ENCODE measurements around the gene THOP1.
A peak's percentile ranks its signal among the peaks of the same experiment; 100 is the strongest.

Gene THOP1

DNA sequence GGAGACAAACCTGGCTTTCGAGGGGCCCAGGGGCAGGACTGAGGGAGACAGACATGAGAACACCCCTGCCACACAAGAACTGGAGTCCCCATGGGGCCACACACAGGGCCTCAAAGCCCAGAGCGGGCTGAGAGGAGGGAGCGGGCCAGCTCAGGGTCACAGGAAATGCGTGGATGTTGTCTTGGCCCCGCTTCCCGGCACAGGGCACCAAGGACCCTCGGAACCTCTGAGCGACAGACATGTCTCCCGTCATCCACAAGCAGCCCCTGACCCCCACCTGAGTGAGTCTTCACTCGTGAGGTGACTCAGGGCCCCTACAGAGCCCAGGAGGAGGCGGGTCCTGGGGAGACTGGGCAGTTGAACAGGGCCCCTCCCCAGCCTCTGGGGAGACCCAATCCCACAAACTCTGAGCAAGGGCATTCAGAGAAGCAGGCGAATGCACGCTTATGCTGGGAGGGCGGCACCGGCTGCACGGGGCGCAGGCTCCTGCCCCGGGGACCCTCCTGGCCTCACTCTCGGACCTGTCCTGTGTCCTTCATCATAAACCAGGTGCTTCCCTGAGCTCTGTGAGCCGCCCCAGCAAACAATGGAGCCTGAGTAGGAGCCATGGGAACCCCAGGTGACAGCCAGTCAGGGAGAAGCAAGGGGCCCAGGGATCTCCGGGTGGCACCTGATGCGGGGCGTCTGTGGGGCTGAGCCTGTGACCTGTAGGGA lies 22.4 kb upstream of the THOP1 start:
- DNase-seq (ENCODE audit: low spot score), result no peak

GRCh38 chr19:2763687-2764086 lies 21.6 kb upstream of the THOP1 start:
- no peak for DNase-seq (ENCODE audit: low spot score)

GRCh38 chr19:2764945-2765344 lies 20.4 kb upstream of the THOP1 start:
- no peak for DNase-seq (ENCODE audit: low spot score)

DNA sequence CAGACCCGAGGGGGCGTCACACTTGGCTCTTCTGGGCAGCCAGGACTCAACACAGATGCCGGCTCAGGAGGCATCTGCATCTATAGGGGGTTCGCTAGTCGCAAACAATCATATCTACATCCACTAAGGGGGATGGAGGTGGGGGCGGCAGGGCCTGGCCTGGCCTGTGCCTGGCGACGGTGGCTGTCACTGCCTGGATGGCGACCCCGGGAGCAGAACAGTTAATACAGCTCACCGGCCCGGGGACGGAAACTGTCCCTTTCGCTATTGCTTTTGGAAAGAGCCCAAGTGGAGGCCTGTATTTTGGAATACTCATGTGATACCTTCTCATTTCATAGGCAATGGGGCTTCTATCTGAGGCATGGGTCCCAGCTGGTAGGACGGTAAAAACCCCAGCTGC lies 19.9 kb upstream of the THOP1 start:
- DNase-seq (ENCODE audit: low spot score), result no peak

DNA sequence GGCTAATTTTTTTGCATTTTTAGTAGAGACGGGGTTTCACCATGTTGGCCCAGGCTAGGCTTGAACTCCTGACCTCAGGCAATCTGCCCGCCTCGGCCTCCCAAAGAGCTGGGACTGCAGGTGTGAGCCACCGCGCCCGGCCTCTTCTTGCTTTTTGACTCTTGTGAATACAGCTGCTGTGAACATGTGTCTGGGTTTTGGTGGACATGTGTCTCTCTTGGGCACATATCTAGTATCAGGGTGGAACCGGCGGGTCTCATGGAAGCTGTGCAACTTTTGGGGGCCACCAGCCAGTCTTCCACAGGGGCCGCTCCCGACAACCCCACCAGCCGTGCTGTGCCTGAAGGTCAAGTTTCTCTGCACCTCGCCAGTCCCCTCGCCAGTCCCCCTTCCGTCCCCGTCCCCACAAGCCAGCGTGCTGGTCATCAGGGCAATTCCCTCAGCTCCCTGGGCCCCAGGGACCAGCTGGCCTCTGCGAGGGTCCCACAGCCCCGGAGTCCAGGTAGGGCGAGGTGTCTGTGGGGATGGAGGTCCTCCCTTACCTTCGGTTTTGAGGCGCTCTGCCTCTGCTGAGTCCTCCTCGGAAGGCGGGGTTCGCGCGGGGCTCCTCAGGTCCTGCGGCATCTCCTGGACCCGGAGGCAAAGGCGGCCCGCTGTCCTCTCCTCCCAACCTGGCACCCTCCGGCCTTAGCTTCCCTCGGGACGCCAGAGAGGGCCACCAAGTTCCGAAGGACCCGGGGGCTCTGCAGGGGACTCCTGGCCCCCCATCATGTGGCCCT lies 18.5 kb upstream of the THOP1 start:
- DNase-seq (ENCODE audit: low spot score), result no peak

DNA sequence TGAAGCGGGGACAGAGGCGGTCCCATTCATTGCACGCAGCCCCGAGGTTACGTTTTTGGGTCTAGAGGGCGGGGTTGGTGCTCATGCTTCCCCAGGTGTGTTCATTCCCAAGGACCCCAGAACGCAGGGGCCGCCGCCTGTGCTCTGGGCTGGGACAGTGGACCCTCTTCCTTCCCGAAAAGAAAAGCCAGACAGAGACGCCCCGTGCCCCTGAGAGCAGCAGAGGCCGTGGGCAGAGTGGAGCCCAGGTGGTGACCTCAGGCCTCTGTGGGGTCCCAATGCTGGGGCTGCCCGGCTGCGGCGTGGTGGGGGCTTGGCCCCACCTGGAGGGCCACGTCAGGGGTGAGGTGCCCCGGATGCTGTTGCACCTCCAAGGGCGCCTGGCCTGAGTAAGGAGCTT lies 17.6 kb upstream of the THOP1 start:
- no peak for DNase-seq (ENCODE audit: low spot score)

DNA sequence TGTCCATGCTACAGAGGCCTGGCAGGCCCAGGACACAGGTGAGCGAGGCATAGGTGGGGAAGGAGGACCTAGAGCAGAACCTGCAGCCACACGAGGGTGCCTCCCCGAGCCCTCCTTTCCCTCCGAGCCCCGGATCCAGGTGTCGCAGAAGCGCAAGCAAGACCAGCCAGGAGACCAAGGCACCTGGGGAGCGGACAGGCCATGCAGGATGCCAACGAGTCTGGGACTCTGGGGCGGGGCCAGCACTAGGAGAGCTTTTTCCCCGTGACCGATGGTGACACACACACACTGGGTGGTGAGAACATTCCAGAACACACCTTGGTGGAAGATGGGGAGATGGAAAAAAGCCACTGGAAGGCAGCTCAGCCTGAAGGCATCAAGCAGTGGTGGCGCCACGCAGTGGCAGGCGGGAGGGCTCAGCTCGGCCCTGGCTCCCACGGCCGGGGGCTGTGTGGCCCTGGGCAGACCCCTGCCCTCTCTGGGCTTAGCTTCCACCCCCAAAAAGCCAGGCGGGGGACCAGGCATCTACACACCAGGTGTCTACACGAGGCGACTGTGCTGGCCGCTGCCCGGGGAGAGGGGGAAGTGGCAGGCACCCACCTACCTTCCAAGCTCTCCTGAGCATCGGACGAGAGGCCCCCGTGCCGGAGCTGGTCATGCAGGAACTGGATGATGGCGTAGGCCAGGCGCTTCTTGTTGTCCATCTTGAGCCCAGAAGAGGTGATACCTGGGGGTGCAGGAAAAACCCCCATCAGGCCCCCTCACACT lies 16.8 kb upstream of the THOP1 start:
- no peak for DNase-seq (ENCODE audit: low spot score)

DNA sequence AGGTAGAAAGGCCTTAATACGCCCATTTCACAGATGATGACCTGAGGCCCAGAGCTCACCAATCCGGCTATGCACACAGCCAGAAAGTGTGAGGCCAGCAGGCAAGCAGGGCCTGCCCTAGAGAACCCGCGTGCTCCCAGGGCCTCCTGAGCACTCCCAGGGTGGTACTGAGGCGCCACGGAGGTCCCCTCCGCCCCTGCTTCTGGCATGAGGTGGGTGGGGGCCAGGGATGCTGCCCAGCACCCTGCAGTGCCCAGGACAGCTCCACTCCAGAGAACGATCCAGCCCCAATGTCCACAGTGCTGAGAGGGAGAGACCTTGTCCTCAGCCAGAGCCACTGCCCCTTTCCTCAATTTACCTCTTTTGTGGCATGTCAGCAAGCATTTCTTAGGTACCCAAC lies 16.1 kb upstream of the THOP1 start:
- DNase-seq (ENCODE audit: low spot score), result no peak

DNA sequence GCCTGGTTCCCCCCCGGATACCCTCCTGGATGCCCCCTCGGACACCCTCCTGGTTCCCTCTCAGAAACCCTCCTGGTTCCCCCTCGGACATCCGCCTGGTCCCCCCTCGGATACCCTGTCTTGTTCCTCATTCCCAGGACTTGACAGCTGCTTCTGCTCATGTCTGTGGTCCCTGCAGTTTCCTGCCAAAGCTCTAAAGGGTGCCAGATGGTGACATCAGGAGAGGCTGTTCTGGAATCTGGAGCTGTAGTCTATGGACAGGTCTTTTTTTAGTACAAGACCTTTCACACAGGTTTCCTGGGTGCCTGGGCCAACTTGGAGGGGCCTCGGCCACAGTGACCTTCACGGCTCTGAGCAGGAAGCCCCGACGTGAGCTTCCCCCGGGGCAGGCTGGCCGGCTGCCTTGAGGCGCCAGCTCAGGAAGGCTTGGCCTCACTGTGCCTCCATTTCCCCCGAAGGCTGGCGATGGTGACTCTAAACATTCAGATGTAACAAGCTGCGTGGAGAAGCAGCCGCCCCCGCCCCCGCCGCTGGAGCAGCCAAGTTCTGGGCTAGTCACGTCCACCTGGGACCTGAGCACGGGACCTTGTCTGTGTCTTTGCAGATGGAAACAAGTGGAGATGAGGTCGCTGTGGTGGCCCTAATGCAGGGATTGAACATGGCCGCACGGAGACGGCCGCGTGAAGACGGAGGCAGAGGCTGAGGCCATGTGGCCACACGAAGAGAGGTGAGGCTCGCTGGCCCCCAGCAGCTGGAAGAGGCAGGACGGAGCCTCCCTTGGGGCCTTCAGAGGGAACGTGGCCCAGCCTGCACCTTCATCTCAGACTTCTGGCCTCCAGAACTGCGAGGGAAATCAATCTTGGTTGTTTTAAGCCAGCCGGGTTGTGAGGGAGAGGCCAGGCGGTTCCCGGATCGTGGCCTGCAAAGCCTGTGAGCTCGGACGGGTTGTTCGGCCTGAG lies 15.0 kb upstream of the THOP1 start:
- DNase-seq (ENCODE audit: low spot score), result peak; percentile 51

DNA sequence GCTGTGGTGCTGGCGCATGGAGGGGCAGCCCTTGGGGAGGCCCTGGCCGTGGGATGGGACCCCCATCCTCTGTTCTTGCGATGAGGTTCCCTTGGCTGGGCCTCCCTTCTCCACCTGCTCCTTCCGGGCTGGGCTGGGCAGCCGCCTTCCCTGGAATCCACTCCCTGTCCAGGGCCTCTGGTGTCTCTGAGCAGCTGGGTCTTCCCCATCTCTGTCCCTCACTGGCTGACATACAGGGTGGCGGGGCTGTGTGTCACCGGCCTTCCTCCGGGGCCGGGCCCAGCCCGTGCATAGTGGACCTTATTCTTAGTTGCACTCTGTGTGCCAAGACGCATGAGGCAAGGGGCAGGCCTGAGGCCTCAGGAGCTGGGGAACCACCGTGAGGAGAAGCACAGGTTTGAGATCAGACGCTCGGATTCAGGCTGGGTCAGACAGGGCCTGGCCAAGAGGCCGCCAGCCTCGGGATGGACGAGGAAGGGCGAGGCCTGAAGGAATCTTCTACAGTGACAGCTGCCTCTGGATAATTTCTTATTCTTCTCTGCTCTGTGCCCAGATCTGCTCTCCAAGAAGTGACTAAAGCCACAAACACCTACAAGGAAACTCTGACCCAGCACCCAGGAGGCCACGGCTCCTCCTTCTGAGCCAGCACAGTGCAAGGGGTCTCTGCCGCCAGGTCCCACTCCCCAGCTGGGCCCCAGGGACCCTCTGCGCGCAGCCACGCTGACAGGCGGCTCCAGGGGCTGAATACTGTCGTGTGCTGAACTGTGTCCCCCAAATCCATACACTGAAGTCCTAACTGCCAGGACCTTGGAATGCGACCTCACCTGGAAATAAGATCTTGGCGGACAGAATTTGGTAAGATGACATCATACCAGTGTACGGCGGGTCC lies 13.3 kb upstream of the THOP1 start:
- no peak for DNase-seq (ENCODE audit: low spot score)

GRCh38 chr19:2774083-2774679 lies 11.1 kb upstream of the THOP1 start:
- DNase-seq (ENCODE audit: low spot score), result no peak

- peak; percentile 45 for DNase-seq (ENCODE audit: low spot score)
Measured at GRCh38 chr19:2774953-2775555, 10.2 kb upstream of the THOP1 start.

GRCh38 chr19:2775556-2776430 lies 9.5 kb upstream of the THOP1 start:
- peak; percentile 36 for DNase-seq (ENCODE audit: low spot score)

DNA sequence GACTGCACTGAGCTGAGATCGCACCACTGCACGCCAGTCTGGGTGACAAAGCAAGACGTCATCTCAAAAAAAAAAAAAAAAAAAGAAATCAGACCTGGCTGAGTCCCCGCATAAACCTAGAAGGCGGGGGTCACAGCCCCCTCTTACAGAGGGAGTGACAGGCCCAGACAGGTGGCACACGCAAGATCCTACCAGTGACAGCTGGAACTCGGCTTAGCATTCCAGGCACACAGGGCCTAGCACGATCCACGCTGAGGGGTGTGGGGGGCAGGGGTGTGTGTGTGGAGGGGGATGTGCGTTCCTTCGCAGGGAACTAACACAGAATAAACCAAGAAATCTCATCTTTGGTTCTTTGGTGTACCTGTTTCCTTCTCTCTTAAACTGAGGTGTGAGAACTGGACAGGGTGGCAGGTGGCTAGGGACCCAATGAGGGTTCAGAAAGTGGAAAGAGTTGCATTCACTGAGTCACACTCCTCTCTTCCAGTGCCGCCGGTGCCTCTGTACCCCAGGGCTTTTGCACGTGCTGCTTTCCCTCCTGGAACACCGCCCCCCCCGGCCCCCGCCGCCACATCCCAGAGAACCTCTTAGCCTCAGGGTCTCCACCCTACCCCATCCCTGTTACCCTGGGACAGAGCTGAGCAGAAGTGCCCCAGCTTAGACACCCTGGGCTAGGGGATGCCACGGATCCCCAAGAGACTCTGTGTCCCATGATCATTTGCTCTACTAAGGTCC lies 7.2 kb upstream of the THOP1 start:
- DNase-seq (ENCODE audit: low spot score), result peak; percentile 17

GRCh38 chr19:2779121-2779740 lies 6.1 kb upstream of the THOP1 start:
- DNase-seq (ENCODE audit: low spot score), result peak; percentile 82

GRCh38 chr19:2780284-2780683 lies 5.0 kb upstream of the THOP1 start:
- DNase-seq (ENCODE audit: low spot score), result no peak

- no peak for DNase-seq (ENCODE audit: low spot score)
Measured at GRCh38 chr19:2782329-2782935, 2.9 kb upstream of the THOP1 start.

Data from globus pallidus (tissue), 1 donor.